WTC11 (cell line): Measurements from ENCODE around the gene CLK1. TPM values are rescaled to one million over a fixed set of nuclear protein-coding genes. Genes with fewer than 3 reads are reported as not detected.

Source experiments
- ATAC-seq: fragments of 200-7000 bp; cut with Tn5 transposase; 2 replicates; pipeline ENCODE4 v1.10.0; 2021; ENCODE audit warnings: mild to moderate bottlenecking, moderate library complexity
- CTCF ChIA-PET: fragments of 300-600 bp; sonication (Branson Sonifier 250); formaldehyde crosslinking; loops from one replicate; lab custom pipeline; 2021; ENCODE audit warnings: antibody characterized with exemption; lab: Charles Lee
- POLR2A ChIA-PET: fragments of 350-600 bp; sonication (Branson Sonifier 250); formaldehyde crosslinking; loops from one replicate; lab custom pipeline; 2021; ENCODE audit warnings: antibody characterized with exemption; lab: Charles Lee
- DNase-seq: peaks from one replicate; pipeline ENCODE4 v3.0.0; 2021; ENCODE audit warnings: low spot score
- H3K27ac Mint-ChIP-seq: 2 replicates; pipeline ENCODE4 v1.8.0; 2021; ENCODE audit warnings: mixed read lengths
- H3K27me3 Mint-ChIP-seq: 2 replicates; pipeline ENCODE4 v1.8.0; 2021; ENCODE audit warnings: low read depth, mild to moderate bottlenecking, moderate library complexity, mixed read lengths
- H3K36me3 Mint-ChIP-seq: 2 replicates; pipeline ENCODE4 v1.8.0; 2021; ENCODE audit warnings: mixed read lengths
- H3K4me1 Mint-ChIP-seq: 2 replicates; pipeline ENCODE4 v1.8.0; 2022; ENCODE audit warnings: mixed read lengths
- H3K4me3 Mint-ChIP-seq: 2 replicates; pipeline ENCODE4 v1.8.0; 2021; ENCODE audit warnings: mild to moderate bottlenecking, moderate library complexity, mixed read lengths
- H3K9me3 Mint-ChIP-seq: 2 replicates; pipeline ENCODE4 v1.8.0; 2021; ENCODE audit warnings: mixed read lengths
- AFF4 ChIP-seq: sonication (generic); formaldehyde crosslinking; IDR thresholded peaks from 2 replicates; pipeline ENCODE4 v1.8.1; 2023; ENCODE audit warnings: mild to moderate bottlenecking, missing genetic modification reagents, borderline replicate concordance
- CTCF ChIP-seq: fragments of 200-600 bp; IDR thresholded peaks from 2 replicates; pipeline ENCODE4 v1.8.0; 2022; ENCODE audit warnings: antibody characterized with exemption
- E2F1 ChIP-seq: sonication (generic); formaldehyde crosslinking; IDR thresholded peaks from 2 replicates; pipeline ENCODE4 v1.8.0; 2022; ENCODE audit warnings: mild to moderate bottlenecking, missing genetic modification reagents
- E2F5 ChIP-seq: sonication (generic); formaldehyde crosslinking; IDR thresholded peaks from 2 replicates; pipeline ENCODE4 v1.8.1; 2022; ENCODE audit warnings: mild to moderate bottlenecking, moderate library complexity, missing genetic modification reagents
- FOXK1 ChIP-seq: sonication (generic); formaldehyde crosslinking; IDR thresholded peaks from 2 replicates; pipeline ENCODE4 v1.8.0; 2022; ENCODE audit warnings: mild to moderate bottlenecking, moderate library complexity, missing genetic modification reagents
- GRHL2 ChIP-seq: fragments of 250-450 bp; sonication (Bioruptor Pico); IDR thresholded peaks from 2 replicates; pipeline ENCODE4 v1.8.0; 2022; ENCODE audit warnings: mild to moderate bottlenecking, moderate library complexity; ENCODE audit not compliant: insufficient replicate concordance, severe bottlenecking
- GTF2I ChIP-seq: fragments of 250-450 bp; sonication (Bioruptor Pico); conservative IDR thresholded peaks from 2 replicates; pipeline ENCODE4 v1.4.0; 2021; ENCODE audit warnings: mild to moderate bottlenecking
- JUN ChIP-seq: sonication (generic); formaldehyde crosslinking; IDR thresholded peaks from 2 replicates; pipeline ENCODE4 v1.8.0; 2023; ENCODE audit warnings: mild to moderate bottlenecking, missing genetic modification reagents
- KAT7 ChIP-seq: sonication (generic); formaldehyde crosslinking; IDR thresholded peaks from 2 replicates; pipeline ENCODE4 v1.8.1; 2023; ENCODE audit warnings: missing genetic modification reagents, mild to moderate bottlenecking, borderline replicate concordance
- MYBL2 ChIP-seq: sonication (generic); formaldehyde crosslinking; IDR thresholded peaks from 2 replicates; pipeline ENCODE4 v1.8.1; 2023; ENCODE audit warnings: mild to moderate bottlenecking, moderate library complexity, missing genetic modification reagents
- NFYB ChIP-seq: sonication (generic); formaldehyde crosslinking; conservative IDR thresholded peaks from 2 replicates; pipeline ENCODE4 v1.8.0; 2022; ENCODE audit warnings: low read depth, missing genetic modification reagents
- NR2C2 ChIP-seq: sonication (generic); formaldehyde crosslinking; IDR thresholded peaks from 2 replicates; pipeline ENCODE4 v1.8.0; 2022; ENCODE audit warnings: mild to moderate bottlenecking, missing genetic modification reagents
- PRRX2 ChIP-seq: fragments of 250-450 bp; sonication (Bioruptor Pico); IDR thresholded peaks from 2 replicates; pipeline ENCODE4 v1.8.0; 2021; ENCODE audit warnings: mild to moderate bottlenecking
- SMAD3 ChIP-seq: sonication (generic); formaldehyde crosslinking; IDR thresholded peaks from 2 replicates; pipeline ENCODE4 v1.8.0; 2022; ENCODE audit warnings: missing genetic modification reagents, mild to moderate bottlenecking, borderline replicate concordance
- TEAD4 ChIP-seq: sonication (generic); formaldehyde crosslinking; IDR thresholded peaks from 2 replicates; pipeline ENCODE4 v1.8.0; 2022; ENCODE audit warnings: mild to moderate bottlenecking, missing genetic modification reagents
- ZBTB43 ChIP-seq: sonication (generic); formaldehyde crosslinking; IDR thresholded peaks from 2 replicates; pipeline ENCODE4 v1.8.1; 2023; ENCODE audit warnings: mild to moderate bottlenecking, missing genetic modification reagents
- ZNF396 ChIP-seq: fragments of 250-450 bp; sonication (Bioruptor Pico); IDR thresholded peaks from 2 replicates; pipeline ENCODE4 v1.8.0; 2021; ENCODE audit warnings: mild to moderate bottlenecking, moderate library complexity, borderline replicate concordance
- ZSCAN18 ChIP-seq: fragments of 250-450 bp; sonication (Bioruptor Pico); IDR thresholded peaks from 2 replicates; pipeline ENCODE4 v2.1.2; 2022; ENCODE audit warnings: mild to moderate bottlenecking, moderate library complexity
- total RNA-seq: library from RNA; stranded (reverse); gene quantifications from 3 replicates; pipeline ENCODE4 v1.2.3, GENCODE V29; 2021

Gene CLK1
- total RNA-seq, 1 experiment from 2014 or later, result 25.5 TPM

GRCh38 chr2:200861617-200862155, 2.8 kb downstream of the CLK1 start:
- ChIA-PET POLR2A (no interaction called here), CTCF (no interaction called here)
- peak overlapping the region; percentile 27 for H3K27ac Mint-ChIP-seq
- H3K4me1 Mint-ChIP-seq, result peaks cover 24% of the 10 kb centered on the region
- peak overlapping the region; percentile 97 for H3K4me3 Mint-ChIP-seq
- no peak for TF ChIP-seq E2F5 (CRISPR knock-in tag)
- TF ChIP-seq NR2C2 (CRISPR knock-in tag), result no peak
- TF ChIP-seq ZNF396 (CRISPR knock-in tag), result no peak
- no peak for TF ChIP-seq E2F1 (CRISPR knock-in tag)
- TF ChIP-seq ZBTB43 (CRISPR knock-in tag), result no peak
- no peak for TF ChIP-seq GRHL2 (CRISPR knock-in tag)
- TF ChIP-seq KAT7, result no peak
- no peak for TF ChIP-seq JUN
- TF ChIP-seq NFYB (CRISPR knock-in tag), result no peak
- no peak for TF ChIP-seq SMAD3
- TF ChIP-seq ZSCAN18 (CRISPR knock-in tag), result no peak
- TF ChIP-seq FOXK1, result no peak
- no peak for TF ChIP-seq GTF2I
- no peak for TF ChIP-seq MYBL2 (CRISPR knock-in tag)
- no peak for TF ChIP-seq PRRX2 (CRISPR knock-in tag)
- no peak for TF ChIP-seq AFF4 (CRISPR knock-in tag)
- TF ChIP-seq CTCF, result no peak
- TF ChIP-seq TEAD4 (CRISPR knock-in tag), result no peak
- peaks cover 49% of the 10 kb centered on the region for H3K36me3 Mint-ChIP-seq
- no peak for ATAC-seq
- H3K9me3 Mint-ChIP-seq, result no peaks in the 10 kb centered on the region
- no peak for DNase-seq
- no peaks in the 10 kb centered on the region for H3K27me3 Mint-ChIP-seq
